ENCODE results near the gene SLC12A6. TPM values are rescaled to one million over a fixed set of nuclear protein-coding genes. Genes with fewer than 3 reads are reported as not detected.

Gene SLC12A6
- polyA plus RNA-seq, 1 donor: 22.9 TPM

GRCh38 chr15:34188711-34189110 lies 148.9 kb downstream of the SLC12A6 start:
- no peak for DNase-seq

- DNase-seq: no peak
Observed at GRCh38 chr15:34185666-34186065, 151.9 kb downstream of the SLC12A6 start.

- no peak for DNase-seq
Observed at GRCh38 chr15:34182942-34183341, 154.6 kb downstream of the SLC12A6 start.

Other genes with a start within 250 kb of the SLC12A6 start
- 46.7 TPM for gene EMC7, start 235.9 kb downstream of the SLC12A6 start, polyA plus RNA-seq (ENCODE audit: insufficient read length)
- 1.9 TPM for gene PGBD4, start 235.7 kb downstream of the SLC12A6 start, polyA plus RNA-seq (ENCODE audit: insufficient read length)
- 107 TPM for gene KATNBL1, start 127.7 kb downstream of the SLC12A6 start, polyA plus RNA-seq (ENCODE audit: insufficient read length)
- gene EMC4, start 112.8 kb downstream of the SLC12A6 start, polyA plus RNA-seq (ENCODE audit: insufficient read length): 69.2 TPM
- gene NOP10, start 5.4 kb upstream of the SLC12A6 start, polyA plus RNA-seq (ENCODE audit: insufficient read length): 86.1 TPM
- not detected for gene NUTM1, start 5.5 kb upstream of the SLC12A6 start, polyA plus RNA-seq (ENCODE audit: insufficient read length)
- gene LPCAT4, start 29.4 kb upstream of the SLC12A6 start, polyA plus RNA-seq (ENCODE audit: insufficient read length): 40.1 TPM
- gene GOLGA8A, start 100.0 kb upstream of the SLC12A6 start, polyA plus RNA-seq (ENCODE audit: insufficient read length): 57.9 TPM
- 41.4 TPM for gene GOLGA8B, start 245.9 kb upstream of the SLC12A6 start, polyA plus RNA-seq (ENCODE audit: insufficient read length)